GM23338 (cell line): ENCODE measurements around the gene BTLA. TPM values are rescaled to one million over a fixed set of nuclear protein-coding genes. Genes with fewer than 3 reads are reported as not detected.

Source experiments
- ATAC-seq: fragments of 200-7000 bp; cut with Tn5 transposase; 3 replicates; pipeline ENCODE4 v1.9.1; 2020
- DNase-seq: peaks from one replicate; pipeline ENCODE4 v3.0.0-alpha.2; 2015; ENCODE audit warnings: low spot score
- H2AFZ ChIP-seq: fragments of 200-600 bp; sonication (generic); 2 replicates; pipeline ENCODE4 v1.8.0; 2016; ENCODE audit warnings: antibody characterized with exemption, mild to moderate bottlenecking, moderate library complexity
- H3F3A ChIP-seq: fragments of 200-600 bp; sonication (generic); replicated peaks from 2 replicates; pipeline ENCODE4 v1.8.0; 2017; ENCODE audit warnings: antibody characterized with exemption, mixed run types, low read depth
- H3K27ac ChIP-seq: fragments of 200-600 bp; sonication (generic); 2 replicates; pipeline ENCODE4 v1.6.1; 2016; ENCODE audit warnings: low read depth
- H3K27me3 ChIP-seq: fragments of 200-600 bp; sonication (generic); 2 replicates; pipeline ENCODE4 v1.8.0; 2016; ENCODE audit warnings: mild to moderate bottlenecking, mixed run types, moderate library complexity; ENCODE audit not compliant: insufficient read depth
- H3K36me3 ChIP-seq: fragments of 200-600 bp; sonication (generic); 2 replicates; pipeline ENCODE4 v1.8.0; 2016; ENCODE audit warnings: mild to moderate bottlenecking; ENCODE audit not compliant: insufficient read depth
- H3K4me1 ChIP-seq: fragments of 200-600 bp; sonication (generic); 2 replicates; pipeline ENCODE4 v1.8.0; 2016; ENCODE audit warnings: mild to moderate bottlenecking, moderate library complexity; ENCODE audit not compliant: insufficient read depth
- H3K4me2 ChIP-seq: fragments of 200-600 bp; sonication (generic); 2 replicates; pipeline ENCODE4 v1.7.1; 2017; ENCODE audit warnings: mixed run types
- H3K4me3 ChIP-seq: fragments of 200-600 bp; sonication (generic); 2 replicates; pipeline ENCODE4 v1.6.1; 2016; ENCODE audit warnings: mixed run types
- H3K79me2 ChIP-seq: fragments of 200-600 bp; sonication (generic); replicated peaks from 2 replicates; pipeline ENCODE4 v1.8.0; 2017; ENCODE audit warnings: mild to moderate bottlenecking; ENCODE audit not compliant: insufficient read depth
- H3K9me2 ChIP-seq: fragments of 200-600 bp; sonication (generic); 2 replicates; pipeline ENCODE4 v1.8.0; 2017; ENCODE audit not compliant: insufficient read depth
- H4K20me1 ChIP-seq: fragments of 200-600 bp; sonication (generic); replicated peaks from 2 replicates; pipeline ENCODE4 v1.8.0; 2017; ENCODE audit warnings: mild to moderate bottlenecking; ENCODE audit not compliant: insufficient read depth
- H3K27ac Mint-ChIP-seq: 2 replicates; pipeline ENCODE4 v1.8.0; 2020; ENCODE audit warnings: inconsistent platforms, mild to moderate bottlenecking, moderate library complexity, mixed read lengths
- H3K27me3 Mint-ChIP-seq: 3 replicates; pipeline ENCODE4 v1.8.0; 2022; ENCODE audit warnings: low read depth, mild to moderate bottlenecking, moderate library complexity, mixed read lengths, inconsistent platforms; ENCODE audit not compliant: insufficient read depth, poor library complexity
- H3K36me3 Mint-ChIP-seq: 3 replicates; pipeline ENCODE4 v1.8.0; 2021; ENCODE audit warnings: low read depth, mild to moderate bottlenecking, inconsistent platforms, moderate library complexity, mixed read lengths
- H3K4me1 Mint-ChIP-seq: 3 replicates; pipeline ENCODE4 v1.8.0; 2020; ENCODE audit warnings: mild to moderate bottlenecking, inconsistent platforms, mixed read lengths
- H3K4me3 Mint-ChIP-seq: 3 replicates; pipeline ENCODE4 v1.8.0; 2021; ENCODE audit warnings: moderate library complexity, mild to moderate bottlenecking, inconsistent platforms, mixed read lengths
- H3K9me3 Mint-ChIP-seq: 3 replicates; pipeline ENCODE4 v1.8.0; 2020; ENCODE audit warnings: moderate library complexity, mild to moderate bottlenecking, inconsistent platforms, mixed read lengths
- CREB1 ChIP-seq: fragments of 250-450 bp; sonication (Bioruptor Pico); IDR thresholded peaks from 2 replicates; pipeline ENCODE4 v1.5.0; 2020; ENCODE audit warnings: low read depth, mild to moderate bottlenecking, moderate library complexity
- ETS1 ChIP-seq: IDR thresholded peaks from 2 replicates; pipeline ENCODE4 v1.6.1; 2016; ENCODE audit warnings: antibody characterized with exemption
- EZH2 ChIP-seq: fragments of 200-600 bp; sonication (generic); IDR thresholded peaks from one replicate; pipeline ENCODE4 v1.8.0; 2017; ENCODE audit warnings: antibody characterized with exemption, mild to moderate bottlenecking, low read depth; ENCODE audit not compliant: unreplicated experiment
- EZH2phosphoT487 ChIP-seq: fragments of 200-600 bp; sonication (generic); IDR thresholded peaks from one replicate; pipeline ENCODE4 v1.8.1; 2018; ENCODE audit warnings: antibody characterized with exemption; ENCODE audit not compliant: unreplicated experiment
- JUNB ChIP-seq: IDR thresholded peaks from one replicate; pipeline ENCODE4 v1.6.1; 2016; ENCODE audit warnings: antibody characterized with exemption; ENCODE audit not compliant: unreplicated experiment
- NANOG ChIP-seq: IDR thresholded peaks from 2 replicates; pipeline ENCODE4 v1.6.1; 2016; ENCODE audit warnings: antibody characterized with exemption, borderline replicate concordance
- POLR2AphosphoS5 ChIP-seq: IDR thresholded peaks from 2 replicates; pipeline ENCODE4 v1.6.1; 2016; ENCODE audit warnings: antibody characterized with exemption, low read depth
- STAT1 ChIP-seq: IDR thresholded peaks from one replicate; pipeline ENCODE4 v1.6.1; 2016; ENCODE audit warnings: antibody characterized with exemption; ENCODE audit not compliant: unreplicated experiment
- ZNF114 ChIP-seq: fragments of 250-450 bp; sonication (Bioruptor Pico); IDR thresholded peaks from 2 replicates; pipeline ENCODE4 v1.5.0; 2020; ENCODE audit warnings: mild to moderate bottlenecking, moderate library complexity
- ZNF331 ChIP-seq: fragments of 250-450 bp; sonication (Bioruptor Pico); IDR thresholded peaks from 2 replicates; pipeline ENCODE4 v1.5.0; 2020; ENCODE audit warnings: low read depth, mild to moderate bottlenecking, moderate library complexity
- polyA plus RNA-seq: library from polyadenylated mRNA; unstranded; fragments of >200 nt; fragmentation: Nextera tagmentation; extraction: Ambion mirVana; gene quantifications from 2 replicates; pipeline ENCODE4 v1.2.1, GENCODE V29; 2016
- total RNA-seq: library from RNA; depleted of rRNA; stranded (reverse); fragments of >200 nt; shearing (Covaris generic); gene quantifications from 2 replicates; pipeline ENCODE4 v1.2.3, GENCODE V29; 2014
- TF ChIP-seq, protein P1 (sequence below), 2 experiments: fragments of 200-600 bp in 1 of 2; sonication (generic) in 1 of 2; conservative IDR thresholded peaks; 2 replicates each; pipeline versions ENCODE4 v1.5.1 to v1.6.1; 2016 to 2017; ENCODE audit warnings: antibody characterized with exemption in 2 of 2, low read depth in 2 of 2, mild to moderate bottlenecking in 2 of 2, moderate library complexity in 1 of 2
- TF ChIP-seq, protein P2 (sequence below): IDR thresholded peaks from one replicate; pipeline ENCODE4 v1.6.1; 2018; ENCODE audit warnings: antibody characterized with exemption; ENCODE audit not compliant: unreplicated experiment
- TF ChIP-seq, protein P3 (sequence below): fragments of 250-450 bp; sonication (Bioruptor Pico); IDR thresholded peaks from 2 replicates; pipeline ENCODE4 v1.5.0; 2020; ENCODE audit warnings: mild to moderate bottlenecking, moderate library complexity

BTLA gene
- total and polyA plus RNA-seq, 2 experiments from 2014 or later, result 0.44 TPM; not detected in 1

GRCh38 chr3:112415390-112415789 lies 83.9 kb downstream of the BTLA start:
- peaks cover 11% of the 10 kb centered on the region for H3K27me3 Mint-ChIP-seq
- Histone ChIP-seq H3K36me3 (peaks cover 6% of the 10 kb centered on the region; the same call in 1 of the 2 replicates), H3K79me2 (peaks cover 7% of the 10 kb centered on the region), H4K20me1 (no peaks in the 10 kb centered on the region), H3K27ac (no peak overlapping the region), H3K9me2 (peaks cover 5% of the 10 kb centered on the region; the same call in 1 of the 2 replicates), H3K4me3 (no peak overlapping the region), H2AFZ (no peak overlapping the region), H3K4me2 (no peak overlapping the region), H3K4me1 (peaks cover 20% of the 10 kb centered on the region; the same call in 1 of the 2 replicates), H3F3A (peaks cover 7% of the 10 kb centered on the region), H3K27me3 (no peaks in the 10 kb centered on the region)
- DNase-seq (no peak), ATAC-seq (no peak)
- H3K4me3 Mint-ChIP-seq, result no peak overlapping the region
- TF ChIP-seq, protein P1, sequence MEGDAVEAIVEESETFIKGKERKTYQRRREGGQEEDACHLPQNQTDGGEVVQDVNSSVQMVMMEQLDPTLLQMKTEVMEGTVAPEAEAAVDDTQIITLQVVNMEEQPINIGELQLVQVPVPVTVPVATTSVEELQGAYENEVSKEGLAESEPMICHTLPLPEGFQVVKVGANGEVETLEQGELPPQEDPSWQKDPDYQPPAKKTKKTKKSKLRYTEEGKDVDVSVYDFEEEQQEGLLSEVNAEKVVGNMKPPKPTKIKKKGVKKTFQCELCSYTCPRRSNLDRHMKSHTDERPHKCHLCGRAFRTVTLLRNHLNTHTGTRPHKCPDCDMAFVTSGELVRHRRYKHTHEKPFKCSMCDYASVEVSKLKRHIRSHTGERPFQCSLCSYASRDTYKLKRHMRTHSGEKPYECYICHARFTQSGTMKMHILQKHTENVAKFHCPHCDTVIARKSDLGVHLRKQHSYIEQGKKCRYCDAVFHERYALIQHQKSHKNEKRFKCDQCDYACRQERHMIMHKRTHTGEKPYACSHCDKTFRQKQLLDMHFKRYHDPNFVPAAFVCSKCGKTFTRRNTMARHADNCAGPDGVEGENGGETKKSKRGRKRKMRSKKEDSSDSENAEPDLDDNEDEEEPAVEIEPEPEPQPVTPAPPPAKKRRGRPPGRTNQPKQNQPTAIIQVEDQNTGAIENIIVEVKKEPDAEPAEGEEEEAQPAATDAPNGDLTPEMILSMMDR (conservative IDR thresholded peaks at IDR 0.05; ENCODE audit: low read depth in 2 of 2), result no peak
- TF ChIP-seq STAT1 (no peak), ZNF331 (CRISPR knock-in tag) (no peak), JUNB (no peak), EZH2 (no peak), EZH2phosphoT487 (no peak), NANOG (no peak), ZNF114 (no peak), CREB1 (CRISPR knock-in tag) (no peak), POLR2AphosphoS5 (no peak), ETS1 (no peak)
- TF ChIP-seq, protein P2, sequence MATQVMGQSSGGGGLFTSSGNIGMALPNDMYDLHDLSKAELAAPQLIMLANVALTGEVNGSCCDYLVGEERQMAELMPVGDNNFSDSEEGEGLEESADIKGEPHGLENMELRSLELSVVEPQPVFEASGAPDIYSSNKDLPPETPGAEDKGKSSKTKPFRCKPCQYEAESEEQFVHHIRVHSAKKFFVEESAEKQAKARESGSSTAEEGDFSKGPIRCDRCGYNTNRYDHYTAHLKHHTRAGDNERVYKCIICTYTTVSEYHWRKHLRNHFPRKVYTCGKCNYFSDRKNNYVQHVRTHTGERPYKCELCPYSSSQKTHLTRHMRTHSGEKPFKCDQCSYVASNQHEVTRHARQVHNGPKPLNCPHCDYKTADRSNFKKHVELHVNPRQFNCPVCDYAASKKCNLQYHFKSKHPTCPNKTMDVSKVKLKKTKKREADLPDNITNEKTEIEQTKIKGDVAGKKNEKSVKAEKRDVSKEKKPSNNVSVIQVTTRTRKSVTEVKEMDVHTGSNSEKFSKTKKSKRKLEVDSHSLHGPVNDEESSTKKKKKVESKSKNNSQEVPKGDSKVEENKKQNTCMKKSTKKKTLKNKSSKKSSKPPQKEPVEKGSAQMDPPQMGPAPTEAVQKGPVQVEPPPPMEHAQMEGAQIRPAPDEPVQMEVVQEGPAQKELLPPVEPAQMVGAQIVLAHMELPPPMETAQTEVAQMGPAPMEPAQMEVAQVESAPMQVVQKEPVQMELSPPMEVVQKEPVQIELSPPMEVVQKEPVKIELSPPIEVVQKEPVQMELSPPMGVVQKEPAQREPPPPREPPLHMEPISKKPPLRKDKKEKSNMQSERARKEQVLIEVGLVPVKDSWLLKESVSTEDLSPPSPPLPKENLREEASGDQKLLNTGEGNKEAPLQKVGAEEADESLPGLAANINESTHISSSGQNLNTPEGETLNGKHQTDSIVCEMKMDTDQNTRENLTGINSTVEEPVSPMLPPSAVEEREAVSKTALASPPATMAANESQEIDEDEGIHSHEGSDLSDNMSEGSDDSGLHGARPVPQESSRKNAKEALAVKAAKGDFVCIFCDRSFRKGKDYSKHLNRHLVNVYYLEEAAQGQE, result no peak
- TF ChIP-seq, protein P3, sequence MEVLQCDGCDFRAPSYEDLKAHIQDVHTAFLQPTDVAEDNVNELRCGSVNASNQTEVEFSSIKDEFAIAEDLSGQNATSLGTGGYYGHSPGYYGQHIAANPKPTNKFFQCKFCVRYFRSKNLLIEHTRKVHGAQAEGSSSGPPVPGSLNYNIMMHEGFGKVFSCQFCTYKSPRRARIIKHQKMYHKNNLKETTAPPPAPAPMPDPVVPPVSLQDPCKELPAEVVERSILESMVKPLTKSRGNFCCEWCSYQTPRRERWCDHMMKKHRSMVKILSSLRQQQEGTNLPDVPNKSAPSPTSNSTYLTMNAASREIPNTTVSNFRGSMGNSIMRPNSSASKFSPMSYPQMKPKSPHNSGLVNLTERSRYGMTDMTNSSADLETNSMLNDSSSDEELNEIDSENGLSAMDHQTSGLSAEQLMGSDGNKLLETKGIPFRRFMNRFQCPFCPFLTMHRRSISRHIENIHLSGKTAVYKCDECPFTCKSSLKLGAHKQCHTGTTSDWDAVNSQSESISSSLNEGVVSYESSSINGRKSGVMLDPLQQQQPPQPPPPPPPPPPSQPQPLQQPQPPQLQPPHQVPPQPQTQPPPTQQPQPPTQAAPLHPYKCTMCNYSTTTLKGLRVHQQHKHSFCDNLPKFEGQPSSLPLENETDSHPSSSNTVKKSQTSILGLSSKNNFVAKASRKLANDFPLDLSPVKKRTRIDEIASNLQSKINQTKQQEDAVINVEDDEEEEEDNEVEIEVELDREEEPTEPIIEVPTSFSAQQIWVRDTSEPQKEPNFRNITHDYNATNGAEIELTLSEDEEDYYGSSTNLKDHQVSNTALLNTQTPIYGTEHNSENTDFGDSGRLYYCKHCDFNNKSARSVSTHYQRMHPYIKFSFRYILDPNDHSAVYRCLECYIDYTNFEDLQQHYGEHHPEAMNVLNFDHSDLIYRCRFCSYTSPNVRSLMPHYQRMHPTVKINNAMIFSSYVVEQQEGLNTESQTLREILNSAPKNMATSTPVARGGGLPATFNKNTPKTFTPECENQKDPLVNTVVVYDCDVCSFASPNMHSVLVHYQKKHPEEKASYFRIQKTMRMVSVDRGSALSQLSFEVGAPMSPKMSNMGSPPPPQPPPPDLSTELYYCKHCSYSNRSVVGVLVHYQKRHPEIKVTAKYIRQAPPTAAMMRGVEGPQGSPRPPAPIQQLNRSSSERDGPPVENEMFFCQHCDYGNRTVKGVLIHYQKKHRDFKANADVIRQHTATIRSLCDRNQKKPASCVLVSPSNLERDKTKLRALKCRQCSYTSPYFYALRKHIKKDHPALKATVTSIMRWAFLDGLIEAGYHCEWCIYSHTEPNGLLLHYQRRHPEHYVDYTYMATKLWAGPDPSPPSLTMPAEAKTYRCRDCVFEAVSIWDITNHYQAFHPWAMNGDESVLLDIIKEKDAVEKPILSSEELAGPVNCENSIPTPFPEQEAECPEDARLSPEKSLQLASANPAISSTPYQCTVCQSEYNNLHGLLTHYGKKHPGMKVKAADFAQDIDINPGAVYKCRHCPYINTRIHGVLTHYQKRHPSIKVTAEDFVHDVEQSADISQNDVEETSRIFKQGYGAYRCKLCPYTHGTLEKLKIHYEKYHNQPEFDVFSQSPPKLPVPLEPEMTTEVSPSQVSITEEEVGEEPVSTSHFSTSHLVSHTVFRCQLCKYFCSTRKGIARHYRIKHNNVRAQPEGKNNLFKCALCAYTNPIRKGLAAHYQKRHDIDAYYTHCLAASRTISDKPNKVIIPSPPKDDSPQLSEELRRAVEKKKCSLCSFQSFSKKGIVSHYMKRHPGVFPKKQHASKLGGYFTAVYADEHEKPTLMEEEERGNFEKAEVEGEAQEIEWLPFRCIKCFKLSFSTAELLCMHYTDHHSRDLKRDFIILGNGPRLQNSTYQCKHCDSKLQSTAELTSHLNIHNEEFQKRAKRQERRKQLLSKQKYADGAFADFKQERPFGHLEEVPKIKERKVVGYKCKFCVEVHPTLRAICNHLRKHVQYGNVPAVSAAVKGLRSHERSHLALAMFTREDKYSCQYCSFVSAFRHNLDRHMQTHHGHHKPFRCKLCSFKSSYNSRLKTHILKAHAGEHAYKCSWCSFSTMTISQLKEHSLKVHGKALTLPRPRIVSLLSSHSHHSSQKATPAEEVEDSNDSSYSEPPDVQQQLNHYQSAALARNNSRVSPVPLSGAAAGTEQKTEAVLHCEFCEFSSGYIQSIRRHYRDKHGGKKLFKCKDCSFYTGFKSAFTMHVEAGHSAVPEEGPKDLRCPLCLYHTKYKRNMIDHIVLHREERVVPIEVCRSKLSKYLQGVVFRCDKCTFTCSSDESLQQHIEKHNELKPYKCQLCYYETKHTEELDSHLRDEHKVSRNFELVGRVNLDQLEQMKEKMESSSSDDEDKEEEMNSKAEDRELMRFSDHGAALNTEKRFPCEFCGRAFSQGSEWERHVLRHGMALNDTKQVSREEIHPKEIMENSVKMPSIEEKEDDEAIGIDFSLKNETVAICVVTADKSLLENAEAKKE (CRISPR knock-in tag), result no peak
- peaks cover 3% of the 10 kb centered on the region for H3K9me3 Mint-ChIP-seq
- H3K4me1 Mint-ChIP-seq, result peaks cover 26% of the 10 kb centered on the region
- H3K36me3 Mint-ChIP-seq, result peaks cover 79% of the 10 kb centered on the region
- no peak overlapping the region for H3K27ac Mint-ChIP-seq
